Colonic mucosa (tissue), 4 donors: ENCODE results near the gene KCNC3. TPM values are rescaled to one million over a fixed set of nuclear protein-coding genes. Genes with fewer than 3 reads are reported as not detected.

ENCODE experiments used
- DNase-seq: peaks from one replicate; pipeline ENCODE4 v3.0.0-alpha.2; 2020
- H3K27ac ChIP-seq: fragments of 200-600 bp; one replicate; pipeline ENCODE4 v1.8.0; 2021
- H3K27me3 ChIP-seq: fragments of 200-600 bp; one replicate; pipeline ENCODE4 v1.8.0; 2021
- H3K36me3 ChIP-seq: fragments of 200-600 bp; one replicate; pipeline ENCODE4 v1.8.0; 2021
- H3K4me1 ChIP-seq: fragments of 200-600 bp; one replicate; pipeline ENCODE4 v1.8.0; 2021; ENCODE audit warnings: mild to moderate bottlenecking
- H3K4me3 ChIP-seq: fragments of 200-600 bp; one replicate; pipeline ENCODE4 v1.8.0; 2021
- H3K9ac ChIP-seq, 2 donors: one replicate each; pipeline ENCODE4 v1.7.0; 2013; ENCODE audit warnings: control low read depth in 2 of 2, low read depth in 2 of 2, low read length in 2 of 2
- H3K9me3 ChIP-seq: fragments of 200-600 bp; one replicate; pipeline ENCODE4 v1.8.0; 2021
- intact Hi-C: fragments of 100-400 bp; cut with DNase I; formaldehyde crosslinking; loops from one replicate; pipeline ENCODE4 v1.14.1; 2022
- total RNA-seq, 2 donors: library from RNA; stranded (reverse); fragmentation: NEBNext Ultra II Directional in 1 of 2; extraction: Animal tissue kit (Norgen Biotek cat#: 25700) in 1 of 2; gene quantifications; one replicate each; pipeline ENCODE4 v1.2.1, GENCODE V29; 2021
- TF ChIP-seq, protein P1 (sequence below): fragments of 200-600 bp; IDR thresholded peaks from one replicate; pipeline ENCODE4 v1.8.0; 2022; ENCODE audit warnings: antibody characterized with exemption, mild to moderate bottlenecking
- donor health status: healthy.
- donor health status: DM: no; HTN: no; CAD: no.
- donor health status: DM: no; HTN: no; CAD: no.

The KCNC3 gene
- total RNA-seq, 2 donors from 2014 or later, result 0.61 to 1.0 TPM

DNA sequence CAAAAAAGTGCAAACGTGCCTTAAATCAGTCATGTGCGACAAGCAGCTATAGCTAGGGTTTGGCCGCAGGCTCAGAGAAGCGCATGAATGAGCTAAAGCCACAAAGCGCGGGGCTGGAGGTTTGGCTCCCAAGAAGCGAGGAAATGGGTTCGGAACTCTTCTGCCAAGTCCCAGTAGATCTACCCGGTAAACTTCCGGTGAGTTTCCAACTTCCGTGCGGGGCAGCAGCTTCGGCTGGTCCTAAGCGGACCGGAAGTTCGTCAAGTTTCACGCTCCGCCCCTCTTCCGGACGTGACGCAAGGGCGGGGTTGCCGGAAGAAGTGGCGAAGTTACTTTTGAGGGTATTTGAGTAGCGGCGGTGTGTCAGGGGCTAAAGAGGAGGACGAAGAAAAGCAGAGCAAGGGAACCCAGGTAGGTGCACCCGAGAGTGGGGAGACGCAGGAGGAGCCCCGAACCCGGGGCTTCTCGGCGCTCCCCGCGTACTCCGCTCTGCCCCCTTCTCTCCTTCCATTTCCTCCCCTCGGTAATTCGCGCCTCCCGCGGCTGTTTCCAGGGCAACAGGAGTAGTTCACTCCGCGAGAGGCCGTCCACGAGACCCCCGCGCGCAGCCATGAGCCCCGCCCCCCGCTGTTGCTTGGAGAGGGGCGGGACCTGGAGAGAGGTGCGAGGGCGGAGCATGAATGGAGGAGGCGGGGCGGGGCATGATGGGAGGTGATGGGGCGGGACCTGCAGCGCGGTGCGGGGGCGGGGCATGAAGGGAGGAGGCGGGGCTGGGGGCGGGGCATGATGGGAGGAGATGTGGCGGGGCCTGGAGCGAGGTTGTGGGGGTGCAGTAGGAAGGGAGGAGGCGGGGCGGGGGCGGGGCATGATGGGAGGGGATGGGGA, 47.2 kb upstream of the KCNC3 start, which contains the start of gene NR1H2:
TSS of gene NR1H2 (plus strand) at position 292 of the 885 bp plus-strand sequence. CDS start 1,149 bp downstream, outside the sequence.
- Histone ChIP-seq H3K9me3 (no peaks in the 10 kb centered on the region), H3K9ac (peak within 1 kb of the TSS; percentile 85 to 96), H3K4me1 (no peaks in the 10 kb centered on the region), H3K27ac (peak within 1 kb of the TSS; percentile 99), H3K27me3 (no peaks in the 10 kb centered on the region), H3K36me3 (peaks cover 26% of the 10 kb centered on the region), H3K4me3 (peak within 1 kb of the TSS; percentile 89)
- DNase-seq, result peak; percentile 97
- intact Hi-C loops, result no loop called here
- TF ChIP-seq, protein P1, sequence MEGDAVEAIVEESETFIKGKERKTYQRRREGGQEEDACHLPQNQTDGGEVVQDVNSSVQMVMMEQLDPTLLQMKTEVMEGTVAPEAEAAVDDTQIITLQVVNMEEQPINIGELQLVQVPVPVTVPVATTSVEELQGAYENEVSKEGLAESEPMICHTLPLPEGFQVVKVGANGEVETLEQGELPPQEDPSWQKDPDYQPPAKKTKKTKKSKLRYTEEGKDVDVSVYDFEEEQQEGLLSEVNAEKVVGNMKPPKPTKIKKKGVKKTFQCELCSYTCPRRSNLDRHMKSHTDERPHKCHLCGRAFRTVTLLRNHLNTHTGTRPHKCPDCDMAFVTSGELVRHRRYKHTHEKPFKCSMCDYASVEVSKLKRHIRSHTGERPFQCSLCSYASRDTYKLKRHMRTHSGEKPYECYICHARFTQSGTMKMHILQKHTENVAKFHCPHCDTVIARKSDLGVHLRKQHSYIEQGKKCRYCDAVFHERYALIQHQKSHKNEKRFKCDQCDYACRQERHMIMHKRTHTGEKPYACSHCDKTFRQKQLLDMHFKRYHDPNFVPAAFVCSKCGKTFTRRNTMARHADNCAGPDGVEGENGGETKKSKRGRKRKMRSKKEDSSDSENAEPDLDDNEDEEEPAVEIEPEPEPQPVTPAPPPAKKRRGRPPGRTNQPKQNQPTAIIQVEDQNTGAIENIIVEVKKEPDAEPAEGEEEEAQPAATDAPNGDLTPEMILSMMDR, result no peak

DNA sequence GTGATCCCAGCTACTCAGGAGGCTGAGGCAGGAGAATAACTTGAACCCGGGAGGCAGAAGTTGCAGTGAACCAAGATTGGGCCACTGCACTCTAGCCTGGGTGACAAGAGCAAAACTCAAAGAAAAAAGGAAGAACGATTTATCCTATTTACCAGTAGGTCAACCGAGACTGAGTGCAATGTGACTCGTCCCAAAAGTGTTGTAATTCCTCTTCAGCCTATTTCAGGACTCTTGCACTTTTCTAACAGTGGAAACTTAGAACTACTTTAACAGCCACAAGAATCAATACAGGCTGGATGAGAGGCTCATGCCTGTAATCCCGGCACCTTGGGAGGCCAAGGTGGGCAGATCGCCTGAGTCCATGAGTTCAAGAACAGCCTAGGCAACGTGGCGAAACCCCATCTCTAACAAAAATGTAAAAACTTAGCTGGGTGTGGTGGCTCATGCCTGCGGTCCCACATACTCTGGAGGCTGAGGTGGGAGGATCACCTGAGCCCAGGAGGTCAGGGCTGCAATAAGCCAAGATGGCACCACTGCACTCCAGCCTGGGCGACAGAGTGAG, 42.8 kb upstream of the KCNC3 start:
- intact Hi-C loops, result no loop called here
- no peak overlapping the region for H3K4me3 ChIP-seq

DNA sequence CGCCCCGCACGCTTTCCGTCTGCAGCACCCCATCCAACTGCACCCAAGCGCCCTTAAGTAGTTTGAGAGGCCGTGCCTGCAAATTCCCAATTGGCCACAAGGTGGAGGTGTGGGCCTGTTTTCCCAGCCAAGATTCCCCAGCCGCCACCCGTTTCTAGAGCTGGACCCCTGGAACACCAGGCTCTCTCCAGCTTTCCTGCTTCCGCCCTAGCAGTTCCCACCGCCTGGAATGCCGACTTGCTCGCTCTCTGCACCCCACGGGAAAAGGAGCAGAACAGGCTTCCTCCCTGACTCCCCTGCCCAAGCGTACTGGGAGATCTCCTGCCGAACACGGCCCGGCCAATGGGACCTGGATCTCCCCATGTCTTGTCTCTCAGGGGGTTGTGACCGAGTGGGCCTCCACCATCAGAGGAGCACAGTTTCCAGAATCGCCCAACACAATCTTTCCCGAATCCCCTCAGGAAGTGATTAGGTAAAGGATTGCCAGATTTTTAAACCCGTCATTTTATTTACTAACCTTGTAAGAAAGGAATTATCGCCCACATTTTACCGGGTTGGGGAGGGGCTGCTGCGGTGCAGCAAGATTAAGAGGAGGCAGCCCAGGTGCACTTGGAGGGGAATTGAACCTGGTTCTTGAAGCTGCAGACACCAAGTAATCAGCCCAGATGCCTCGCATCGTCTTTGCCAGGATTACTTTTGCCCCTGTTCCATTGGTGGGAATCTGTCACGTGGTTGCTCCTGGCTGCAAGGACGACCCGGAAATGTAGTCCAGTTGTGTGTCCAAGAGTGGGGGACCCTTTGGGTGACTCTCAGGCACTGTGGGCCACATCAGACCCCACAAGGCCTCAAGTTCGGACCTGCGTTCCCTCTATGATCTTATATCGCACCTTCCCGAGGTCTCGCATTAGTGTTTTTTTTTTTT, 39.7 kb upstream of the KCNC3 start:
- DNase-seq, result peak; percentile 94
- intact Hi-C loops, result loop anchor here (2.0 to 5.0 kb wide), 3 partner anchors 43 to 413 kb away; no protein-coding TSS in a partner anchor
- TF ChIP-seq, protein P1, result peak; percentile 89
- Histone ChIP-seq H3K27ac (peak overlapping the region; percentile 81), H3K9ac (peak overlapping the region; percentile 66 to 69), H3K4me1 (no peaks in the 10 kb centered on the region), H3K27me3 (no peaks in the 10 kb centered on the region), H3K9me3 (no peaks in the 10 kb centered on the region), H3K36me3 (no peaks in the 10 kb centered on the region), H3K4me3 (peak overlapping the region; percentile 69)

More for the DNA sequence above, 42.8 kb upstream of the KCNC3 start:
- Histone ChIP-seq H3K9ac (no peak overlapping the region), H3K4me1 (no peaks in the 10 kb centered on the region), H3K36me3 (no peaks in the 10 kb centered on the region), H3K27ac (no peak overlapping the region), H3K27me3 (no peaks in the 10 kb centered on the region), H3K9me3 (no peaks in the 10 kb centered on the region)
- TF ChIP-seq, protein P1, result no peak
- DNase-seq, result no peak

DNA sequence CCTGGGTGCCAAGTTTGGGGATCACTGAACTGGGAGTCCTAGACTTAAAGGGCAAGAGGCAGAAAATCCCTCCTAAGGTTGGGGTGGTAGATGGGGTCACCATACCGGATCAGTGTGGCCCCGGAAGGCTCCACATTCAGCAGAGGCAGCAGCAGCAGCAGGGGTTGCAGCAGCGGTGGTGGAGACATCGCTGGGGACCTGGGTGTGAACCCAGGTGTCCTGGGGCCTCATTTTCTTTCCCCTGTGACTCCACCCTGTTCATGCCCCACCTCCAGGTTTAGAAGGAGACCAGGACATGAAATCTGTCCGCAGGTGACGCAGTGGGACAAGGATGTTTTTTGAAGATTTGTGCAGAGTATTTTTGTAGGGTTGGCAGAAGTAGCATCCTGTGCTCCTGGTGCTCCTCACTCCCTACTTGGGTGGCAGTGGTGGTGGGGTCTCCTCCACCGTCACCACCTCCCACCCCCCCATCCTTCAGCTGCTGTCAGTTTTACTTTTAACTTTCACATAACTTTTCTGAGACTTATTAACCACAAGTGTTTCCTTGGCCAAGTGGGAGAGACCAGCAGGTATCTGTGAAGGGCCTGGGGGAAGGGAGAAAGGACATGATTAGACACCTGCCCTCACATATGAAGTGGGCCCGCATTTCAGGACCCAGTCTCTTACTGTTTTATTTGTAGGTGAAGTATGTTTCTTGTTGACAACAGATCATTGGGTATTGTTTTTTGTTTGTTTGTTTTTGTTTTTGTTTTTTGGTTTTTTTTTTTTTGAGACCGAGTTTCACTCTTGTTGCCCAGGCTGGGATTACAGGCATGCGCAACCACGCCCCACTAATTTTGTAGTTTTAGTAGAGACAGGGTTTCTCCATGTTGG, 36.5 kb upstream of the KCNC3 start, which contains the start of gene NAPSA:
TSS of gene NAPSA (minus strand) at position 206 of the 873 bp plus-strand sequence. CDS start at position 188, 18 bp downstream.
- no peaks in the 10 kb centered on the region for H3K36me3 ChIP-seq
- no peak within 1 kb of the TSS for H3K4me3 ChIP-seq
- no peak within 1 kb of the TSS for H3K27ac ChIP-seq
- intact Hi-C loops, result loop anchor here (5.0 kb wide), 2 partner anchors 47 to 417 kb away; no protein-coding TSS in a partner anchor
- no peak within 1 kb of the TSS for H3K9ac ChIP-seq
- H3K9me3 ChIP-seq, result no peaks in the 10 kb centered on the region
- no peak for DNase-seq
- H3K27me3 ChIP-seq, result no peaks in the 10 kb centered on the region
- no peaks in the 10 kb centered on the region for H3K4me1 ChIP-seq
- TF ChIP-seq, protein P1, result no peak
